Dermis microvascular lymphatic vessel endothelial cell (primary cell): ENCODE measurements around the gene SYNE1. TPM values are rescaled to one million over a fixed set of nuclear protein-coding genes. Genes with fewer than 3 reads are reported as not detected.
"Not testable (repeated sequence)": the region's sequence is repeated elsewhere in the genome, so short reads cannot be mapped to it uniquely, and the experiment has no call there.

Experiments used
- DNase-seq, 2 donors: peaks; one replicate each; pipeline versions ENCODE4 v3.0.0 to v3.0.0-alpha.2; 2010; ENCODE audit warnings: low read depth in 2 of 2
- total RNA-seq: library from RNA; depleted of rRNA; stranded (reverse); fragments of >200 nt; gene quantifications from 2 replicates; pipeline ENCODE4 v1.2.1, GENCODE V29; 2014

The SYNE1 gene
- total RNA-seq, 1 donor from 2014 or later: 41.3 TPM

DNA sequence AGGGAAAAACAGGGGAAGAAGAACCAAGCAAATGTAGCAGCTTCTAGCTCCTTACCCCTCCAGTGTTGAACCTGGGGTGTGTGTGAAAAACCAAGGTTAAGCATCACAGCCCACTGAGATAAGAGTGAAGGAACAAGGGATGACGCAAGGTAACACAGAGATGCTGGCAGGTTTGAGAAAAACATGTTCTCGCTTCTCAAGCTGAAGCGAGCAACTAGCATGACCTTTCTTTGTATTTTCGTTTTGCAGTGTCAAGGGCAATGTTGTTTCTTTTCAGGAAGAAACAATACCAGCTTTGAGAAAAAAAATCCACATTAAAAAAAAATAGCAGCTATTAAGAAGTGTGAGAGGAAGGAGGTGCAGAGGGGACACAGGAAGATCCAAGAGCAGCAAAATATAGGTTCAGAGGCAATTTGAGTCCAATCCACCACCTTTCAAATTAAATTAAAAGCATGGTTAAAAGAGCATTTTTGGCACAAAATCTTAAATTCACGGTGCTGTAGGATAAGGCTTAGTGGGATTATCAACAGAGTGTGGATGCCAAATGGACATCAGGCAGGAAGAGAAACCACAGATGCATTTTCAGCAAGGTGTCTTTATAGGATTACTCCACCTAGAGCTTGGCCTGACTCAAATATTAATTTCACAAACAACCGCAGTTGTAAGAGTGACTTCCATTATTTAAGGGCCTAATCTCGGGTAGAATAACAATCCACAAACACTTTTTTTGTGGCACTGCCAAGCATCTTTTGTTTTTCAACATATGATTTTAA, 70.9 kb downstream of the SYNE1 start:
- DNase-seq: no peak

DNA sequence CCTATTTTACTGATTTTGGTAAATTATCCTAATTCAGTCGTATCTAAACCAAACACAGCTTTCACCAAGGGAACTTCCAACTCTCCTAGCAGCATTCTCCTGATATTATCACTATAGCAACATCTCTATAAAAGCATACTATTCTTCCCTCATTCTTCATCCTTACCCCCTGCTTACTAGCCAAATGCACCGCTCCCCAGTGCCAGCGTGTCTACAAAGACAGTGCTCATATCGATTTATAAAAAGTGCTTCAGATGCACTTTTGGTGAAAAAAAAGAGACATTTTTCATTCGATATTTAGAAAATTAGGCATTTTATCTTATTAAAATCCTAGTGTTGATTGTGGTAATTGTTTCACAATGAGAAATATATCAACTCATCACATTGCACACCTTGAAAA, 74.0 kb downstream of the SYNE1 start:
- no peak for DNase-seq

DNA sequence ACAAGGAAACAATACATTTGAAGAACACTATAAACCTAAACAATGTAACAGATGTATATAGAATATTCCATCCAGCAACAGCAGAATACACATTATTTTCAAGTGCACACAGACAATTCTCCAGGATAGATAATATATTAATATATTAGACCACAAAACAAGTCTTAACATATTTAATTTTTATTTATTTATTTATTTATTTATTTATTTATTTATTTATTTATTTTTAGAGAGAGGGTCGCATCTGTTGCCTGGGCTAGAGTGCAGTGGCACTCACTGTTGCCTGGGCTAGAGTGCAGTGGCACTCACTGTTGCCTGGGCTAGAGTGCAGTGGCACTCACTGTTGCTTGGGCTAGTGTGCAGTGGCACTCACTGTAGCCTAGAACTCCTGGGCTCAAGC, 78.4 kb downstream of the SYNE1 start:
- DNase-seq: not testable (repeated sequence)

DNA sequence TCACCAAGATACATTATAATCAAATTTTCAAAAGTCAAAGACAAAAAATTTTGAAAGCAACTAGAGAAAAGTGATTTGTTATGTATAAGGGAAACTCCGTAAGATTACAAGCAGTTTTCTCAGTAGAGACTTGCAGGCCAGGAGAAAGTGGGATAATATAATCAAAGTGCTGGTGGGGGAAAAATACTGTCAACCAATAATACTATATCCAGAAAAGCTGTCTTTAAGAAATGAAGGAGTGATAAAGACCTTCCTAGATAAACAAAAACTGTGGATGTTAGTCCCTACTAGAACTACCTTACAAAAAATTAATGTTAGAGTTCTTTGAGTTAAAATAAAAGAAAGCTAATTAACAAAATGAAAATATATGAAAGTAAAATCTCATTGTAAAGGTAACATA, 79.7 kb downstream of the SYNE1 start:
- DNase-seq: no peak

DNA sequence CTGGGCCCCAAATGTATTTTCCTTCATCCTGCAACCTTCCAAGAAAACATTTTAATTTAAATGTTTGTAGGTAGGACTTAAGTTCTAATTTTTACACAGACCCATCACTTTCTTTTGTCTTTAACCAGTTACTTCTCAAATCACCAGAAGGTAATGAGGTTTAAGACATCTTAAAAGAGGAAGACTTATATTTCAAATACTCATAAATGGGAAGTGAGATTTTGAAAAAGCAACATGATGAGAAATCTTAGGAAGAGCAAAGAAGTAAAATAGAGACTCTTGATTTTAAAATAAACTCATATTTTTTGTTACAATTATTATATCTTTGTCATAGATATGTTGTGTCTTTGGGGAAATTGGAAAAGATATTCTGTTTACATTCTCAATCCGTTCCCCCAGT, 82.3 kb downstream of the SYNE1 start:
- no peak for DNase-seq

DNA sequence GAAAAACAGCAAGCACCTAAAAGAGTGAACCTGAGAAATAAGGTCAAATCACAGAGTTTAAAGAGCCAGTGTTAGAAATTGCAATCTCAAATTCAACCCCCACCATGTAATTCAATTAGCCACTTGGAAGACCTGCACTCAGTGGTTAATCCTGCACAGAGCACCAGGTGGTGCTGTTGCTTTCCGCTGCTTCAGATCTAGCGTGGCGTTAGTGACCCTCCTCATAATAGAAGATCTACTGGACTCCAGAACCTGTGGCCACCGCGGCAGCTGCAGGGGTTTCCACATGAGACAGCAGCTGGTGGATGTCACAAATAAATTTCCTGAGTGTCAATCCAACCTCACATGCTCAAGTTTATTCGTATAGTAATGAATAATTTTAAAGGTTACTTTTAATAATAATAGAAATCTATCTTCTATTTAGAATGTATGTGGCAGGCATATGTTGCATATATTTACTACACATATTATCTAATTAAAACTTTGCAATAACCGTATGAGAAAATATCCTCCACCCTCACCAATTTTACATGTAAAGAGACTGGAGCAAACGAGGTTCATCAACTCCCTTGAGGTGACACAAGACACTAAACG, 84.4 kb downstream of the SYNE1 start:
- DNase-seq: peak; percentile 76 to 85

DNA sequence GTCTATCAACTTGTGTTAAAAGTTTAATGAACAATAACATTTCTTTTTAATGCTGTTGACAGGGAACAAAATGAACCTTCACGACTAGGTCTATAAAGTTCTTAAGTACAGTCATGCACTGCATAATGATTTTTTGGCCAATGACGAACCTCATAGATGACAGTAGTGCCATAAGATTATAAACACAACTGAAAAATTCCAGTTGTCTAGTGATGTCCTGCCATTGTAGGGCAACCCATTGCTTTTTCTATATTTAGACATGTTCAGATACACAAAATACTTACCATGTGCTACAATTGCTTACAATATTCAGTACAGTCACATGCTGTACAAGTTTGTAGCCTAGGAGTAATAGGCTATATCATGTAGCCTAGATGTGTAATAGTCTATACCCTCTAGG, 93.6 kb downstream of the SYNE1 start:
- DNase-seq: no peak

DNA sequence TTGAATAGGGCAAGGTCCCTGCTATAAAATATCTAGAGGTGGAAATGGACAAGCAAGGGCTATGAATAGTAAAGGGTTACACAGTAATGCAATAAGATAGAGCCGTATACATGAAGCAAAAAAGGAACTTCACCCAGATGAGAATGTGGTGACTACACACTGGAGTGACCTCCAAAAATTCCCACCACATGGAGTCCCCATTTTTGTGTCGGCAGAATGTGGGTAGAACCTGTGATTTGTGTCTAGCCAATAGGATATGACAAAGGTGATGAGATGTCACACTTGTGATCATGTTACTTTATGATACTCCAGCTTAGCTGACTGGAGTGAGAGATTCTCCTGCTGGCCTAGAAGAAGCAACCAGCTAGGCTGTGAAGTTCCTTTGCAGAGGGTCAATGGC, 96.8 kb downstream of the SYNE1 start:
- no peak for DNase-seq

DNA sequence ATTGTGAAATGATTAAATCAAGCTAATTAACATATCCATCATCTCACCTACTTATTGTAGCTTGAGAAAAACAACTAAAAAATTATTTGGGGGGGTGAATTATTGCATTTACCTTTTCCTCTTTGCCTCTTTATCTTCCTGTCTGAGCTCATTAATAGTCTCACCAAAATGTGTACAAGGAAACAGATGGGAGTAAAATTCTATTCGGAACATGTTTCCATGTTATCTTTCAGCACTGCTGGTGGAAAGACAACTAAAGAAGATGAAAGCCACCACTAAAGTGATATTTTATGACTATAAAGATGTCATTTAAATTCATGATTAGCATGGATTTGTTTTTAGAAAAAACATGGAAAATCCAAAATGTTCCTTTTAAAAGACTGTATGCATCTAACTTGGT, 102.6 kb downstream of the SYNE1 start:
- peak in 1 of 2 donors; percentile 65 for DNase-seq

DNA sequence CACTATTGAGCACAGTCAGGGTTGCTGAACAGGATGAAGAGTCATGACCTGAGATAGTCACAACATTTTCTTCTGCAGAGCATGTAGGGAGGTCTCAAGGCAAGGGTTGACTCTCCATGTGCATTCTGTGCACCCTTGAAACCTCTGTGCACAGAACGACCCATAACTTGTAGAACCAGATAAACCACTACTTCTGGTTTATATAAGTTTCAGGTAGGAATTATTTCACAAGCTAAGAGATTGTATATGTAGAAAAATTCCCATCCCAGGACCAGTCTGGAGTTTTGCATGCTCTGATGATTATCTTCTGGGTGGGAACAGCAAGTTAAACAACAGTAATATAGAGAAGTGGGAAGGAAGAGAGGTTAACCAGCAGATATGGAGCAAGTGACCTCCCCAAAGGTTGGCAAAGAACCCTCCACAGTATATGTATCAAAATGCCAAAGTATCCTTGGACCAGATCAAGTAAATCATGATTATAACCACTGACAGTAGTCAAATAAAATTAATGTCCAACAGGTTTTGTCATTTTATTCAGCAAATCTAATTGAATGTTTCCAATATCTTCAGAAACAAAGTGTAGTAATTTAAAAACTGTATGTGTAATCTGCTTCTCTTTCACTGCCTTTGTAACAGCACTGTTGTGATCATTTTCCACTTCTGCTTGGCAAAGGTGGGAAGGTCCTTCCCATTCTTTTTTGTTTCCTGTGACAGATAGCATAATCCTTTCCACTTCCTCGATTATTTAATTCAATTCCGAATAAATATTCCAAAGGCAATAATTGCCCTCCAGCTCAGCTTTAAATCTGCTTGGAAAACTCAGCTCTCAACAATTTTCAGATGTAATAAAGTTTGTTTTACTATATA, 104.4 kb downstream of the SYNE1 start:
- peak; percentile 55 to 86 for DNase-seq

DNA sequence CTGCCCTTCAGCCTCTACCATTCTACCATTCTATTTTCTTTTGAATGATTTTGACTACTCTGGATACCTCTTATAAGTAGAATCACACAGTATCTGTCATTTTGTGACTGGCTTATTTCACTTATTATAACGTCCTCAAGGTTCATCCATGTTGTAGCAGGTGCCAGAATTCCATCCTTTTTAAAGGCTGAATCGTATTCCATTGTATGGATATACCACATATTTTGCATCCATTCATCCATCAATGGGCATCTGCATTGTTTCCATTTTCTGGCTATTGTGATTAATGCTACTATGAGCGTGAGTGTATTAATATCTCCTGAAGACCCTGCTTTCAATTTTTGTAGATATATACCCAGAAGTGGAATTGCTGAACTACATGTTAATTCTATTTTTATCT, 105.5 kb downstream of the SYNE1 start:
- DNase-seq: no peak

DNA sequence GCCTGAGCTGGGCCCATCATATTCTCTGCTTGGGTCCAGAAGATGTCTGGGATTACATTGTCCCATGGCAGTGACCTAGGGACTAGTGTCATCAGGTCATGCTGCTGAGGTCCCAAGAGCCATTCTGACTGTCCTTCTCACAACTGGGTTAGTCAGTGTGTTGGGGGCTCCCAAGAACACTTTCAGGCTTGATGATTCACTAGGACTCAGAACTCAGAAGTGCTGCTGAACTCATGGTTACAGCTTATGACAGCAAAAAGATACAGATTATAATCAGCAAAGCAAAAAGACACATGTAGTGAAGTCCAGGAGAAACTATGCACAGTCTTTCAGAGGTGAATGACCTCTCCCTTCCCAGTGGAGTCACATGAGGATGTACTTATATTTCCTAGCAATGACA, 107.8 kb downstream of the SYNE1 start:
- no peak for DNase-seq

DNA sequence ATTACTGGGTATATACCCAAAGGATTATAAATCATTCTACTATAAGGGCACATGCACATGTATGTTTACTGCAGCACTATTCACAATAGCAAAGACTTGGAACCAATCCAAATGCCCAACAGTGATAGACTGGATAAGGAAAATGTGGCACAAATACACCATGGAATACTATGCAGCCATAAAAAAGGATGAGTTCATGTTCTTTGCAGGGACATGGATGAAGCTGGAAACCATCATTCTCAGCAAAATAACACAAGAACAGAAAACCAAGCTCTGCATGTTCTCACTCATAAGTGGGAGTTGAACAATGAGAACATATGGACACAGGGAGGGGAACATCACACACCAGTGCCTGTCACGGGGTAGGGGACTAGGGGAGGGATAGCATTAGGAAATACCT, 123.0 kb downstream of the SYNE1 start:
- DNase-seq: not testable (repeated sequence)

DNA sequence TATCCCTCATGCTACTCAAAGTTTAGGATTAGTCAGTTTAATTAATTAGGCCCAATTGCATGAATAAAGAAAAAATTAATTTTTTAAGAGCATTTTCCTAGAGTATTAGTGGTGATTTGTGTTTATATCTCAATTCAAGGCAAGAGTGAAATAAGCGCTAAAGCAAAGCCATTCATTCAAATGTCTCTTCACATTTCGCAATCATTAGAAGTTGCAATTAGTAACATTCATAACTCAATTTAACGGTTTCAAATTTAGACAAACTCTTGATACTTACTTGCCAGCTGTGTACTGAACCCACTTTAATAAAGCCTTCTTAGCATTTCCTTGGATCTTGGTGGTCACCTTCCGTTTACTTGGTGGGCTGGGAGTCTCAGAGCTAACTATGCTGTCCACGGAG, 127.2 kb downstream of the SYNE1 start:
- DNase-seq: no peak

DNA sequence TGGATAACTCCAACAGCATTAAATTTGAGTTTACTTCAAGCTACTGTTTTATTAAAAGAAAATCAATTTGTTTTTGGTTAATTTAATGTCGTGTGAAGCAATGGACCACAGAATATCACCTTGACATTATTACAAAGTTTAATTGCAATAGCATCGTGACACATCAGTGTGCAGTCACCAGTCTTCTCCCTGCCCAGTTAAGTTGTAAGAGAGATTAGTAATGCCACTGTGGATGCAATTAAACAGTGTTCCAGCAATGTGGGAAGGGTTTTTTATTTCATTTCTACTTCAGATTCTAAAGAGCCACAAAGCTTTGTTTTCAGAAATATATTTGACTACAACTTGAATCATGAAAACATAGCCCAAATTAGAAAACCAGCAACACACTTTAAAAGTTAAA, 128.7 kb downstream of the SYNE1 start:
- no peak for DNase-seq

DNA sequence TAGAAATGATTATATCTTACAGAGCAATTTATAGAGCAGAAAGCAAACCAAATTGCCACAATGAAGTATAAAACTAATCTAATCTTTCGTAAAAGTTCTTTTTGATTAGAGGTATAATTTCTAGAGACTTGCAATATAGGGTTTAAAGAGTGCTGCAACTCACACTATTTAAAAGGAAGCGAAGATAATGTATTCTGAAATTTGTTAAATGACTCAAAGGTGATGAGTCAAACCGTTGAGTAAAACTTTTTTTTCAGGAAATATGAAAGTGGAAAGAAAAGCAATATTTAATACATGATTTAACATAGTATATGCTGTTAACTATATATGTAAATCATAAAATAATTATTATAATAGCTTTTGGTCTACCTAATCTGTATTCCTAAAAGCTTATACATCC, 133.6 kb downstream of the SYNE1 start:
- DNase-seq: no peak

DNA sequence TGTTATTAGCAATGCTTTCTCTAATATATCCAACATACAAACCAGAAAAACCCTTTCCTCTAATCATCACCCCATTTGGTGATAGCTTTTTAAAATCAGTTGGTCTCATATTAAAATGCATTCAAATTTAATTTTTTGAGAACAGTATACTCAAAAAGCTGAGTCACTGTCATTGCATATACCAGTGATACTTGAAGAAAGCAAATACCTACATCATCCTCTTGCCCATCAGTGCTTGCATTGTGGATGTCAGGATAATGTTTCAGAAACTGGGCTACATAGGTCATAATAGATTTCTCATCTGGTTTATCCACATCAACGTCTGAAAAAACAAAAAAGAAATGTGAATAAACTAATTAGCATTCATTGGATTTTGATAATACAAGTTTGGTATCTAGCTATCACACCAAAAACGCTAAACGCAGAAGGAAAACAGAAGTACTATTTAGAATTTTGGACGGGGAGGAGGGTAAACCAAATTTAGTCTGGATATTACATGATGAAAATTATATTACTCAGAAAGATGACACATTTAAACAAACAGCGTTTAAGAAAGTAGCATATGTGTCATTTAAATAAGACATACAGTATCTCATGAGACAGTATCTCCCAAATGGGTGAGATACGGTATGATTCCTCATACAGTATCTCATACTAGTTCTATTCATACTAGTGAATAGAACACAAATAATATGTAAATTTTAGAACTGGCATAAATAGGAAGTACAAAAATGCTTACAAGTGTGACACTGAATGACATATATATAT, 134.6 kb downstream of the SYNE1 start:
- DNase-seq: no peak

DNA sequence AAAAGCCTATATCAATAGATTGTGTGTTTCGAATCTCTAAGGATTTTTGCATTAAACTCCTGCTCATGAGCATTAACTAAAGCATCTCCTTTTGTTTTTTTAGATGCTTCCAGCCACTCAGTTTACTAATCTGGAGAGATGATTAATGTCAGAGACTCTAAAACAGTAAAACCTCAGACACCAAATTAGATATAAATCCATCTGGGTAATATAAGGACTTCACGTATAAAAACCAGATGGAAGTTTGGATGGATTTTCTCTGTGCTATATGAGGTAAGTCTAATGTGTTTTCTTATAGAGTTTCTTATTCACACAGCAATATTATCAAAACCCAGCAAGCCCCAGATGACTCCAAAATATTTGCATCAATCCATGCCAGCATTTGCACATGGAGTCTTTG, 137.2 kb downstream of the SYNE1 start:
- no peak for DNase-seq

DNA sequence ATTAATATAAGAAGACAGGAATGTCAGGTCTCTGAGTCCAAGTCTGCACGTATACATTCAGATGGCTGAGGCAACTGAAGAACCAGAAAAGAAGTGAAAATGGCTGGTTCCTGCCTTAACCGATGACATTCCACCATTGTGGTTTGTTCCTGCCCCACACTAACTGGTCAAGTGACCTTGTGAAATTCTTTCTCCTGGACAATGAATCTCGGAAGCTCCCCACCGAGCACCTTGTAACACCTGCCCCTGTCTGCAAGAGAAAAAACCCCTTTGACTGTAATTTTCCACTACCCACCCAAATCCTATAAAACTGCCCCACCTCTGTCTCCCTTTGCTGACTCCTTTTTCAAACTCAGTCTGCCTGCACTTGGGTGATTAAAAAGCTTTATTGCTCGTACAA, 140.4 kb downstream of the SYNE1 start:
- DNase-seq: no peak

DNA sequence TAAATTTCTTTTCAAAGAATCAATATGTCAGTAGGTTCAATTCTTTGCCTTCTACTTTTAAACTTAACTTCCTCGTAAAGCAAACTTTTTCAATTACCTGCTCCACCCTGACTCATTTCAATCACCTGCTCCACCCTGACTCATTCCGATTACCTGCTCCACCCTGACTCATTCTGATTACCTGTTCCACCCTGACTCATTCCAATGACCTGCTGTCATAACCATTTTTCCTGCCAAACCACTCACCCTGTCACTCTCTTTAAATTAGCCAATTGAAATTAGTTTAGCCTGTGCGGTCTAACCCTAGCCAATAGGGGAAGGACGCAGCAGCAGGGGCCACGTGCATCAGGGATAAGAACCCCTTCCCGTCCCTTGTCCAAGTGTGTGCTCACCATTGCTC, 141.7 kb downstream of the SYNE1 start:
- DNase-seq: not testable (repeated sequence)

DNA sequence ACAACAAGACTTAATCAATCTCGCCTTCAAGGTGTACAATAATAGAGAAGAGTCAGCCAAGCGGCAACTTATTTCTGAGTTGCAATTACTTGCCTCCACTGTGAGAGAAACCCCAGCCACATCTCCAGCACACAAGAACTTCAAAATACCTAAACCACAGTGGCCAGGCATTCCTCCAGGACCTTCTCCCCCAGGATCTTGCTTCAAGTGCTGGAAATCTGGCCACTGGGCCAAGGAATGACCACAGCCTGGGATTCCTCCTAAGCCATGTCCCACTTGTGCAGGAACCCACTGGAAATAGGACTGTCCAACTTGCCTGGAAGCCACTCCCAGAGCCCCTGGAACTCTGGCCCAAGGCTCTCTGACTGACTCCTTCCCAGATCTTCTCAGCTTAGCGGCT, 144.9 kb downstream of the SYNE1 start:
- DNase-seq: not testable (repeated sequence)

DNA sequence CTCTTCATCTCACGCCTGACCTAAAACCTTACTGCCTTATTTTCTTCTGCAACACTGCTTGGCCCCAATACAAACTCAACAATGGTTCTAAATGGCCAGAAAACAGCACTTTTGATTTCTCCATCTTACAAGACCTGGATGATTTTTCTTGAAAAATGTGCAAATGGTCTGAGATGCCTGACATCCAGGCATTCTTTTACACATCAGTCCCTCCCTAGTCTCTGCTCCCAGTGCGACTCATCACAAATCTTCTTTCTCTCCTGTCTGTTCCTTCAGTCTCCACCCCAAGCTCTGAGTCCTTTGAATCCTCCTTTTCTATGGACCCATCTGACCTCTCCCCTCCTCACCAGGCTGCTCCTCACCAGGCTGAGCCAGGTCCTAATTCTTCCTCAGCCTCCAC, 145.7 kb downstream of the SYNE1 start:
- not testable (repeated sequence) for DNase-seq
